Uterus (tissue), 2 donors: Measurements from ENCODE around the gene PLS1.

ENCODE experiments used
- POLR2A ChIP-seq, 2 donors: fragments of 450-650 bp; IDR thresholded peaks; one replicate each; pipeline ENCODE4 v1.6.1; 2016; ENCODE audit warnings: antibody characterized with exemption in 2 of 2, mild to moderate bottlenecking in 1 of 2, moderate library complexity in 1 of 2
- TF ChIP-seq, protein P1 (sequence below), 4 experiments: fragments of 200-600 bp in 2 of 4; fragments of 450-650 bp in 2 of 4; sonication (generic) in 2 of 4; IDR thresholded peaks; one replicate each; pipeline ENCODE4 v1.5.1; 2016 to 2019; ENCODE audit warnings: antibody characterized with exemption in 4 of 4, mild to moderate bottlenecking in 2 of 4, moderate library complexity in 1 of 4

DNA sequence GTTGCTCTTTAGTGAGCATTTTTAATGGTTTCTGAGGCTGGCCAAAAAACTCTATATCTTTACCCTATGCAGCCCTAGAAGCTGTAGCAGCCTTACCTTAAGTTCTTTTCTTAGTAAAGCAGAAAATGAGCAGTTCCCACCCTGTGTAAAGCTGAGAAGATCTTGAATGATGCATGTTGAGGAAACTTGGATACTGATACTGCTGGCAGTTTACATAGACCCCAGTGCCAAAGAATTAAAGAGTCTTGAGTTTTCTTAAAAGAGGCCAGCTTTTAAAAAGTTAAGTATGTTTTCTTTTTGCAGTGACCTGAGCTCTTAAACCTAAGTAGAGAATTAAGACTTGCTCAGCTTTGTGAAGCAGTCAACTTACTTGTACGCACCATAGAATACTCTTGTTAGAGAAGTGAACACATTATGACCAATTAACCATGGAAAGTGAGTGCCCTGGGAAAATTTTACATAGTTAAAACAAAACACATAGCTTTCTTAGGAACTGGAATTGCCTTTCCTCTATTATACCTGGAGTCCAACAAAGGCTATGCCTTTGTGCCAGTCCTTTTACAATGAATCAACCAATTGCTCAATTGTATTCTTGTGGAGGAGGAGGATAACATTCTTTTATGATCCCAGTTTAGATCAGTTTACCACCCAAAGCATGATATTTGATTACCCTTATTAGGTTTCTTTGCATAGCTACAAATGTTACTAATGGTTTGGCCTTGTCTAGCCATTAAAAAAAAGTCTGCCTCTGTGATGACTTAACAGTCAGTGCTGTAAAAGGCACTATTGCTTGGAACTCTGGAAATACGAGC, 28.4 kb downstream of the PLS1 start:
- TF ChIP-seq, protein P1, sequence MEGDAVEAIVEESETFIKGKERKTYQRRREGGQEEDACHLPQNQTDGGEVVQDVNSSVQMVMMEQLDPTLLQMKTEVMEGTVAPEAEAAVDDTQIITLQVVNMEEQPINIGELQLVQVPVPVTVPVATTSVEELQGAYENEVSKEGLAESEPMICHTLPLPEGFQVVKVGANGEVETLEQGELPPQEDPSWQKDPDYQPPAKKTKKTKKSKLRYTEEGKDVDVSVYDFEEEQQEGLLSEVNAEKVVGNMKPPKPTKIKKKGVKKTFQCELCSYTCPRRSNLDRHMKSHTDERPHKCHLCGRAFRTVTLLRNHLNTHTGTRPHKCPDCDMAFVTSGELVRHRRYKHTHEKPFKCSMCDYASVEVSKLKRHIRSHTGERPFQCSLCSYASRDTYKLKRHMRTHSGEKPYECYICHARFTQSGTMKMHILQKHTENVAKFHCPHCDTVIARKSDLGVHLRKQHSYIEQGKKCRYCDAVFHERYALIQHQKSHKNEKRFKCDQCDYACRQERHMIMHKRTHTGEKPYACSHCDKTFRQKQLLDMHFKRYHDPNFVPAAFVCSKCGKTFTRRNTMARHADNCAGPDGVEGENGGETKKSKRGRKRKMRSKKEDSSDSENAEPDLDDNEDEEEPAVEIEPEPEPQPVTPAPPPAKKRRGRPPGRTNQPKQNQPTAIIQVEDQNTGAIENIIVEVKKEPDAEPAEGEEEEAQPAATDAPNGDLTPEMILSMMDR (IDR thresholded peaks at IDR 0.05) = no peak
- TF ChIP-seq POLR2A (IDR thresholded peaks at IDR 0.05) = no peak
